Dedifferentiated amniotic fluid mesenchymal stem cell (primary cell): Measurements from ENCODE around the gene EIF2A.
"Not testable (repeated sequence)": the region's sequence is repeated elsewhere in the genome, so short reads cannot be mapped to it uniquely, and the experiment has no call there.

Source experiments
- DNase-seq: peaks from one replicate; pipeline ENCODE4 v3.0.0-alpha.2; 2016; ENCODE audit errors: extremely low spot score

Gene EIF2A

DNA sequence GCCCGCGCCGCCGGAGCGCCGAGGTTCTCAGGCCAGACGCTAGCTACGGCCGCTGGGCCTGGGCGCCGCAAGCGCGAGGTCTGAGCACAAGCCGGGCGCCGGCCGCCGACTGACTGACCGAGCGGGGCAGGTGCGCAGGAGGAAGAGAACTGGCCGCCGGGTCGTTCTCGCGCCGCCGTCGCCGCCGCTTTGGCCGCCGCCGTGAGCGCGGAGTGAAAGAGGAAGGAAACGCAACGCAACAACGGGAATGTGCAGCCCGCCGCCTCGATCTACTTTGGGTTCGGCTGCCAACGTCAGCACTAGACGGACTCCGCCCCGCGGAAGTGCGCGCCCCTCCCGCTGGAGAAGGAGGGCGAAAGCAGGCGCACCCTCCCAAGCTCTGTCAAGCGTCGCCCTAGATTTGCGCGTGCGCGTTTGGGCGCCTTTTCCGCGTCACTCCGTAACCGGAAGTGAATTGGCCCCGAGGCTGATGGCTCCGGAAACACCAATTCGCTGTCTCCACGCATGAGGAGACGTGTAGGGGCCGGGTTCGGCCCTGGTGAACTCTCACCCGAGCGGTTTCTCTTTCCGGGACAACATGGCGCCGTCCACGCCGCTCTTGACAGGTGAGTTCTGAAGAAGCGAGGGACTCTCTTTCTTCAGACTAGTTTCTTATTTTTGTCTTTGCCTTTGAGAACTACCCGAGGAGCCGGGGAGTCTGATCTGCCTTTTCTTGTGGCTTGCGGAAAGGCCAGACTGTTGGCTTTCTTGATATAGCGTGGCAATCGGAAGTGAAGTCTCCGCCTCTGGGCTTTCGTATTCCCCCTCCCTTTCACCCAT lies at the start of gene EIF2A, which contains the start of gene SERP1:
Gene EIF2A (plus strand): TSS at position 562 of the 819 bp plus-strand sequence. CDS start 16 bp downstream, at position 578.
Gene SERP1 (minus strand): TSS at position 271 of the 819 bp plus-strand sequence. CDS start 361 bp downstream, outside the sequence.
- DNase-seq: peak; percentile 99

DNA sequence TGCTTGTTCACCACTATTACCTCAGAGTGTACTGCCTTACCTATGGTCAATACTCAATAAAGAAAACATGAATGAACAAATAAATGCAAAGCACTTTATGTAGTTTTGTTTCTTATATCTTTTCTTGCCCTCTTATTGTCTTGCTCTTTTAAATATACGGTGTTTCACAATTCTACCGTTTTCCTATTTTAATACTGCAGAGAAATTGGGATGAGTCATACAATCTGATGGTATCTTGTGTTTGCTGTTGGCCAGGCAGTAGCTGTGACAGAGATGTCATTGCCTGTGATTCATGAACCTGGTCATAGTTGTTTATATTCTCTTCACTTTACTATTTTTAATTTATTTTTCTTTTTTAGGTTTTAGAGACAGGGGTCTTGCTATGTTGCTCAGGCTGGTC lies 48.6 kb upstream of the EIF2A start:
- peak; percentile 26 for DNase-seq

DNA sequence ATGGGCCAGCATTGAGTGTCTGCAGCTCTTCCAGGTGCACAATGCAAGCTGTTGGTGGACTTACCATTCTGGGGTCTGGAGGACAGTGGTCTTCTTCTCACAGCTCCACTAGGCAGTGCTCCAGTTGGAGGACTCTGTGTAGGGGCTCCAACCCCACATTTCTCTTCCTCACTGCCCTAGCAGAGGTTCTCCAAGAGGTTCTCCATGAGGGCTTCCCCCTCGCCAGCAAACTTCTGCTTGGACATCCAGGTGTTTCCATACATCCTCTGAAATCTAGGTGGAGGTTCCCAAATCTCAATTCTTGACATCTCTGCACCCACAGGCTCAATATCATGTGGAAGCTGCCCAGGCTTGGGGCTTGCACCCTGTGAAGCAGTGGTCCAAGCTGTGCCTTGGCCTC lies 45.6 kb upstream of the EIF2A start:
- DNase-seq: not testable (repeated sequence)

DNA sequence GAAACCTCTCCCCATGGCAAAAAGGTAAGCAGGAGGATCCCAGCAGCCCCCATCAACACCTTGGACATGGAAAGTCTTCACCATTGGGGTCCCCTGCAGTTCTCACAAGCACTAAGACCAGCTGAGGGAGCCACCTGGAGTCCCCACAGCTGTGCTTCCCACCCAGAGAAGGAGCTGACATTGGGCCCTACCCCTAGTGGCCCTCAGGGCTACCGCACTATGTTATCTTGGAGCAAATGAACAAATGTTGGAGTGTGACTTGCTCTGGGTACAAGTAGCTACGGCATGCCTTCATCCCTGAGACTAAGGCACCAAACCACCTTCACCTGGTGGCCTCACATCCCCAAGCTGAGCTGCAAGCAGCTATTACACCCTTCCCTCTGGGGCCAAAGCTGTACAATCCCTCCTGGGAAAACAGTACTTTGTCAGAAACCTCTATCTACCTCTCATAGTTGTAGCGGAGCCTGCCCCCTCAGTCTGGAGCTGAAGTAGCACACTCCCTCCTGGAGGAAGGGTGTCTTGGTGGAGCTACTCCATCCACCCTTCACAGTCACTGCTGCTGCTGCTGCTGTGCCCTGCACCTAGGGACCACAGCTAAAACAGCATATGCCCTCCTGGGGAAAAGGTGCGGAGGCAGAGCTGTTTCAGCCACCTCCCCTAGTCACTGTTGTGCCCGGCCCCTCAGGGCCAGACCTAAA lies 43.0 kb upstream of the EIF2A start:
- no peak for DNase-seq

DNA sequence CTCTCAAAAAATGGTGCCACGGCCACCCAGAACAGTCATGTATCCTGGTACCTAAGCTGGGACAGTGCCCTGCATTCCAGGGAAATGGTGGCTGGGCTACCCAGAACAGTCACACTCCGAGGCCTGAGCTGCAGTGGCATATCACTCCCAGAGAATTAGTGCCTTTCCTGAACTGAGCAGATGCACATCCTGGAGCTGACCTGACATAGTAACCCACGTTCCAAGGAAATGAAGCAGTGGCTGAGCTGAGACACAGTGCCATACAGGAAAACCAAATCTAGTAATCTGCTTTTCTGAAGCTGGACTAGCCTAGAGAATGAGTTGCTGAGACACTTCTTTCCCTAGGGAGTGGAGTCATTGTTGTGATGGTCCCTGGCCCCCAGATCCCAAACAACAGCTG lies 42.1 kb upstream of the EIF2A start:
- no peak for DNase-seq

DNA sequence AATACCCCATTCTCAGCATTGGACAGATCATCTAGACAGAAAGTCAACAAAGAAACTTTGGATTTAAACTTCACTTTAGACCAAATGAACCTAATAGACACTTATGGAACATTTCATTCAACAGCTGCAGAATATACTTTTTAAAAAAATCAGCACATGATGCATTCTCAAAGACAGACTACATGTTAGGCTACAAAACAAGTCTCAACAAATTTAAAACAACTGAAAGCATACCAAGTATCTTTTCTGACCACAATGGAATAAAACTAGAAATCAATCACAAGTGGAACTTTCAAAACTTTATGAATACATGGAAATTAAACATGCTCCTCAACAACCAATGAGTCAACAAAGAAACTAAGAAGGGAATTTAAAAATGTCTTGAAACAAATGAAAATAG lies 38.2 kb upstream of the EIF2A start:
- no peak for DNase-seq

DNA sequence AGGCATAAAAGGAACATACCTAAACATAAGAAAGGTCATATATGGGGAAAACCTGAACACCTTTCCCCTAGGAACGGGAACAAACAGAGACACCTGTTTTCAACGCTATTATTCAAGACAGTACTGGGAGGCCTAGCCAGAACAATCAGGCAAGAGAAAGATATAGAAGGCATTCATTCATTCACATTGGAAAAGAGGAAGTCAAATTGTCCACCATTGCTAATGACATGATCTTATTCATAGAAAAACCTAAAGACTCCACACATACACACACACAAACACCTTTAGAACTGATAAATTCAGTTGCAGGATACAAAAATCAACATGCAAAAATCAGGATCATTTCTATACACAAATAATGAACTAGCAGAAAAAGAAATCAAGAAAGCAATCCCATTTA lies 36.8 kb upstream of the EIF2A start:
- DNase-seq: no peak

DNA sequence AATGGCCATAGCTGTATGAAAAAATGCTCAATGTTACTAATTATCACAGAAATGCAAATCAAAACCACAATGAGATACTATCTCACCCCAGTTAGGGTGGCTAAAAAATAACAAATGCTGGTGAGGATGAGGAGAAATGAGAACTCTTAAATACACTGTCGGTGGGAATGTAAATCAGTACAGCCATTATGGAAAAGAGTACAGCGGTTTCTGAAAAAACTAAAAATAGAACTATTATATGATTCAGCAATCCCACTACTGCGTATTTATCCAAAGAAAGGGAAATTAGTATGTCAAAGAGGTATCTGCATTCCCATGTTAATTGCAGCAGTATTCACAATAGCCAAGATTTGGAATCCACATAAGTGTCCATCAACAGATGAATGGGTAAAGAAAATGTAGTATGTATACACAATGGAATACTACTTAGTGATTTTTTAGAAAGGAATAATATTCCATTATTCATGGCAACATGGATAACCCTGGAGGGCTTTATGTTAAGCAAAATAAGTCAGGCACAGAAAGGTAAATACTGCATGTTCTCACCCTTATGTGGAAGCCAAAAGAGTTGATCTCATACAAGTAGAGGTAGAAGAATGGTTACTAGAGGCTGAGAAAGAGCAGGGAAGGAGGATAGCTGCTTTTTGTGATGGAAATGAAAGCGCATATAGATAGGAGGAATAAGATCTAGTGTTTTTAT lies 35.3 kb upstream of the EIF2A start:
- DNase-seq: no peak

DNA sequence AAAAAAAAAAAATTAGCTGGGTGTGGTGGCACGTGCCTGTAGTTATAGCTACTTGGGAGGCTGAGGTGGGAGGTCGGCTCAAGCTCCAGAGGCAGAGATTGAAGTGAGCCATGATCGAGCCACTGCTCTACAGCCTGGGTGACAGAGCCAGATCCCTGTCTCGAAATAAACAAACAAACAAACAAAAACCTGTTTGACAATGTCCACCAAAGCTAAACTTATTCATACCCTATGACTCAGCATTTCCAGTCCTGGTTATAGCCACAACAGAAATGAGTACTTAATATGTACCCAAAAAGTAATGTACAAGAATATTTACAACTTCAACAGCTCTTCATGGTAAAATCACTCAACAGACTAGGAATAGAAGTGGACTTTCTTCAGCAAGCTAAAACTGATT lies 31.4 kb upstream of the EIF2A start:
- DNase-seq: no peak

DNA sequence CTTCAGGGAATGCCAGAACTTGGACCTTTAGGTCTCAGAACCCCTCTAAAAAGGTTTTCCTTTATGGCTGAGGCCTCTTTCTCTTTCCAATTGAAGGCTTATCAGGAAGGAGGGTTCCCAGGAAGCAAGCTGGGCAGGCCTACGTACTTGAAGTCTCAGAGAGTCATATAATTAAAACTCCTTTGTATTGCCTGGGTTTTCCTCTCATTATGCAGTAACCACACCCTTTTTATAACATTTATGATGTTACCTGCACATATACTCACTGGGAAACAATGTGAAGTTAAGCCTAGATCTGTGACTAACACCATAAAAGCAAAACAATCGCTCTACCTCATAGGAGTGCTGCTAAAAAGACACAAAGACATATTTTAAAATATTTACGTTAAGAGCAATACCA lies 27.6 kb upstream of the EIF2A start:
- no peak for DNase-seq

DNA sequence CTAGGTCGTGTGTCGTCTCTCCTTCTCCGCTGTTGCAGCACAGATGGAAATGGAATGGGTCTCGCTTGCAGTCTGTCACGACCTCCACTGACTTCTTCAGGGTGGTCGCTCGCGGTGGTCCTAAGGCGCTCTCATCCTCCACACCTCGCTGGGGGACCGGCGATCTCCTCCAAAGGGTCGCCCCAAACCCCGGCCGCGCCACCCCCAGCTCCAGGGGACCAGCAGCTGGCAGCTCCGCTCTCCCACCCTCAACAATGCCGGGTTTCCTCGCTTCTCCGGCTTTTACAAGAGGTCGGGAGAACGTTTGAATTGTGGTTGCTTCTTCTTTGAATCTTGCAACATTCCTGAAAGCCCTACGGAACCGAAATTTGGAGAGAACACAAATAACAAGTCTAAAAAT lies 26.2 kb upstream of the EIF2A start:
- no peak for DNase-seq

DNA sequence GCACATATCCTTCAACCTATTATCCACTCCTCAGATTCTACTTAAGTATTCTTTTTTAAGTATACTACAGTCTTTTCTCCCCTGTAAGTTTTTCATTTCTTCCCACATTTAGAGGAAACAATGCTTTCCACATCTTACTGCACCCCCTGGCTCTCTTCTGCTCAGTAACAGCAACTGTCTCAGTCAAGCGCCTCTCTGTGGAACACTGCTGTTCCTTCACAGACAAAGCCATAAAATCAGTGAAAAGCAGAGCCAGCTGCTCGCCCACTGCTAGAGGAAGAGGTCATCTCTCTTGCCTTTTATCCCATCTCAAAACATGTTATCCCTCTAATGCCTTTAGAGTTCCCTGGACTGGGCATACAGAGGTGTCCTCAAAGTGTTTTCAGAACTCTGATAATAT lies 25.1 kb upstream of the EIF2A start:
- no peak for DNase-seq

DNA sequence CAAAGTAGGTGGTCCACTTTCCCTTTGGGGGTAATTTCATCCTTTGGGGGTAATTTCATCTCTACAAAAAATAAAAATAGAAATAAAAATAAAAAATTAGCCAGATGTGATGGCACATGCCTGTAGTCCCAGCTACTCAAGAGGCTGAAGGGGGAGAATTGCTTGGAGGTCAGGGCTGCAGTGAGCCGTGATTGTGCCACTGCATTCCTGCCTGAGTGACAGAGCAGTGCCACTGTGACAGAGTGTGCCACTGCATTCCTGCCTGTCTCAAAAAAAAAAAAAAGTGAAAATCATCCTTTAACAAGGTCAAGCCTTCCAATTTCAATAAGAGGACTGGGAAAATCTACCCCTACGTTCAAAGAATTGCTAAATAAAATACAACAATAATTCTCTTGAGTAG lies 23.0 kb upstream of the EIF2A start:
- DNase-seq: no peak

DNA sequence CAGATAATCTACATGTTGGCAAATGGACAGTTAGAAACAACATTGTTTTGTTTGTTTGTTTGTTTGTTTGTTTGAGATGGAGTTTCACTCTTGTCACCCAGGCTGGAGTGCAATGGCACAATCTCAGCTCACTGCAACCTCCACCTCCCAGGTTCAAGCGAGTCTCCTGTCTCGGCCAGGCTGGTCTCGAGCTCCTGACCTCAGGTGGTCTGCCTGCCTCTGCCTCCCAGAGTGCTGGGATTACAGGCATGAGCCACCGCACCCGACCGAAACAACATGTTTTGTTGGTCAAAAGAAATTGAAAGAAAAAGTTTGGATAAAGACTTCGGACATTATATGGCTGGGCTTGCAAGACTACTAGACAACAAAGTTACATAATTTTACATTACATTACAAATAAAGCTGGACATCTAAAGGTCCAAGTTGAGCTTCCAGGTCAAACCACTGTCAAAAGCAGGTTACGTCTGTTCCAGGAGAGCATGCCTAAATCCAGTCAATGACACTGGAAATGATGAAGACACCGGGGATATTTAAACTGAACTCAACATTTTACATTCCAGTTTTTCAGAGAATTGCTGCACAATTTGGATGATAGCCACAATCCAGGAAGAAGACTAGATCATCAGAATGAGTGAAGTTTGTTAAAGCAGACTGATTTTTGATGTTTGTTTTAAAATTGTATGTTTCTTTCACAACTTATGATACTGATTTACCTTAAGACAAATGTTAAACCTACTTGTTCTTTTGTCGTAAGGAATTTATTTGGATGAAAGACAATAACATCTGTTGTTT lies 18.9 kb upstream of the EIF2A start:
- no peak for DNase-seq

DNA sequence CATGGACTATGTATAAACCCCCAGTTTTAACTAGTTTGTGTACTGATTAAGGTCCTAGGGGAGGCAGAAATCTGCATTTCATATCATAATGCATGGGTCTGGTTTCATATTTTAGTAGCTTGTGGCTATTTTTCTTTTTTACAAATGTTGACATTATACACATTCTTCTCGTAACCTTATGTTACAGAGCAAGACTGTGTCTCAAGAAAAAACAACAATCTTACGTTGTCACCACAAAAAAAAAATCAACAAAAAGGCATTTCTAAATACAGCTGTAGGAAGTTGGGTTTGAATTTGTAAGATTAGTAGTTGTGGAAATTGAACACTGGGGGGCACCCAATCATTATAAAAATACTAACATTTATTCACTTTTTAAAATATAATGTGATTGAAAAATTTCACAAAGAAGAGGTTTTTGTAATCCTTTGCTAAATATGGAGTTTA lies 18.2 kb upstream of the EIF2A start:
- DNase-seq: peak; percentile 55

DNA sequence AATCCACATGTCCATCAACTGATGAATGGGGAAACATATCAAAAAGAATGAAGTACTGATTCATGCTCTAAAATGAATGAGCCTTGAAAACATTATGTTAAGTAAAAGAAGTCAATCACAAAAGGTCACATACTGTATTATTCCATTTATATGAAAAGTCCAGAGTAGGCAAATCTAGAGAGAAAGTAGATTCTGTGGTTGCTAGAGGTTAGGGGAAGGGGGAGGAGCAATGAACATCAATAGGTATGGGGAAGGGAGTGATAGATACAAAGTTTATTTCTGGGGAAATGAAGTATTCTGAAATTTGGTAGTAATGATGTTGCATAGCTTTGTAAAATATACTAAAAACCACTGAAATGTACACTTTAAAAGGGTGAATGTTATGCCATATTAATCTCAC lies 14.8 kb upstream of the EIF2A start:
- DNase-seq: no peak

DNA sequence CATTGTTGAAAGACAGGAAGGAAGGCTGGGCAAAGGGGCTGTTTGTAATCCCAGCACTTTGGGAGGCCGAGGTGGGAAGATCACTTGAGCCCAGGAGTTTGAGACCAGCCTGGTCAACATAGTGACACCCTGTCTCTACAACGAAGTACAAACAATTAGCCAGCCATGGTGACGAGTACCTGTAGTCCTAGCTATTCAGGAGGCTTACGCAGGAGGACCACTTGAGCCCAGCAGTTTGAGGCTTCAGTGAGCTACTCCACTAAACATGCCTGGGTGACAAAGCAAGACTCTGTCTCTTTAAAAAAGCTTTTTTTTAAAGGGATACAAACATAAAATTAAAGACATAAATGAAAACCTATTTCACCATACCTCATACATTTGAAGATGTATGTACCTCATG lies 11.4 kb upstream of the EIF2A start:
- no peak for DNase-seq

DNA sequence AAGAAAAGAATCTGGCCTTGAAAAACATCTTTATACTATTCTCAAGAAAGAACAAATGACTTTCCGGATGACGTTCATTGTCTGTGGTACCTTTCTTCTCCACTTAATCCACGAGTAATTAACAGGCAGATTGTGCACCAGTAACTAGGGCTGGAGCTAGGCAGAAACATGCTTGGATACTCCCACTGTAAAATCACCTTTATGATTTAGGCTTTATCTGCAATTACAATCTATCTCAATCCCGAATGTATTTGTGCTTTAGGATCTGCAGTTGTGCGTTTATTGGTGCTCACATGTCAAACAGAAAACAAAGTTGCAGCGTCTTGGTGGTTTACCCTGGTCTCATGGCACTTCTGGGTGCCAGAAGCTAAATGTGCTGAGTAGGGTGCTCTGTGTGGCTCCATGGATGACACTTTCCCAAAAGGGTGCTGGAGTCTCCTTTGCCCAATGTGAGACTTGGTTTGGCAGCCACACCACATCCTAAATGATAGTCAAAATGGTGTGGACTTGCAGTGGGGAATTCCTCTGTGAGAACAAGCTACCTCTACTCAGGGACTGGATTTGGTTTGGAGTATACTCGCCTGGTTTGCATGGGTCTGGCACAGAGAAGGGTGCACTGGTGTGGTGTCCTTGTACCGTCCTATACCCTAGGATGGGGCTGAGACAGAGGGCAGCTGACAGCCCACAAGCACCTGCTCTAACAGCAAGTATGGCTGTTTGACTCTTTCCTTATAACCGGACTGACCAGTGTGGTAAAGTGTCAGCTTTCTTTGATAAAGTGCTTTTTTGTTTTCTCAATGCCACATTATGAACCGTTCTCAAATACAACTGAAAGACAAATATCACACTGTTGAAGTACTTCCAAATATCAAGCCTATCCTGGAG lies 8.0 kb upstream of the EIF2A start:
- DNase-seq: no peak

DNA sequence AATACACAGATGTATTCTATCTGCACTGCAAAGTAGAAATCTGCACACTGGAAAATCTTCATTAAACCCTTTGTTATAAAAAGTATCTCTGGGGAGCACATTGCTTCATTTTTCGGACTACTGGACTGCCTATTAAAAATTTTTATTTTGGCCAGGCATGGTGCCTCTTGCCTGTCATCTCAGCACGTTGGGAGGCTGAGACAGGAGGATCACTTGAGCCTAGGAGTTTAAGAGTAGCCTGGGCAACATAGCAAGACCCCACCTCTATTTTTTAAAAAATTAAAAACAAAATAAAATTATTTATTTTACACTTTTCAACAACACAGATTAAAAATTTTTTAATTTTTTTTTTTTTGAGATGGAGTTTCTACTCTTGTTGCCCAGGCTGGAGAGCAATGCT lies 6.3 kb upstream of the EIF2A start:
- no peak for DNase-seq

DNA sequence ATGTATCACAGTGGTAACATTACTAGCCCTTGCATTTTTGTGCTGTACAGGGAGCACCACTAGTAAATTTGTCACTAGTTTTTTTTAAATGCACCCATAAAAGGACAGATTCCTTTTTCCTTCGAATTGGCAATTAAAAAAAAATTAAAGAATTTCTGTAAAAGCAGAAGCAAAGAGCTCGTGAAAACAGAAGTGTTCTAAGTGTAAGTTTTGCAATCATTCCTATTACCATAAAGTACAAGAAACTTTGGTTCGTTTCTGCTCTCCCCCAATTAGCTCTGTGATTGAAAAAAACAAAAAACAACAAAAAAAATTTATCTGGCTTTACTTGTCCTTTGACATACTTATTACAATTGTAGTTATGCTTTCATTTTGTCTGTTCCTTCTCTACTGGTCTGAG lies 5.6 kb upstream of the EIF2A start:
- DNase-seq: no peak

DNA sequence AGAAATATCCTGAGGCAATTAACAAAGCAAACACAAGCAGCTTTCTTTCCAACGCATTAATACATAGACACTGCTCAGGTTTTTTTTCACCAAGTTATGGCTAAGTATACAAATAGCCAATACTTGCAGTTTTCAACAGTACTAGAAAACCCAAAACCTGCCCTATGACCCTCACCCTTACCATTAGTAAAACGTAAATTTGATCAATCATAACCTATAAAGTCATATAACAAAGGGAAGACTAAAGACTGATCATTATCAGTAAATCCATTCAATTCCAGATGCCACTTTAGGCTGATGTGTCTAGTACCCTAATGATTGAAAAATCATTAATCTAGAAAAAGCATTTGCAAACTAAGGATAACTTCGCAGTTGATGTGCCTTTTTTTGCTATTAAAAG lies 3.5 kb upstream of the EIF2A start:
- DNase-seq: no peak
